ENCODE data around the gene IL2RA. TPM values are rescaled to one million over a fixed set of nuclear protein-coding genes. Genes with fewer than 3 reads are reported as not detected.

The IL2RA gene
- total and polyA plus RNA-seq, 10 of the 15 experiments (the other 5 are each of a cell fraction or from before 2014, with no cell fraction given) = 2.2 to 6.0 (median 4.9) TPM

DNA sequence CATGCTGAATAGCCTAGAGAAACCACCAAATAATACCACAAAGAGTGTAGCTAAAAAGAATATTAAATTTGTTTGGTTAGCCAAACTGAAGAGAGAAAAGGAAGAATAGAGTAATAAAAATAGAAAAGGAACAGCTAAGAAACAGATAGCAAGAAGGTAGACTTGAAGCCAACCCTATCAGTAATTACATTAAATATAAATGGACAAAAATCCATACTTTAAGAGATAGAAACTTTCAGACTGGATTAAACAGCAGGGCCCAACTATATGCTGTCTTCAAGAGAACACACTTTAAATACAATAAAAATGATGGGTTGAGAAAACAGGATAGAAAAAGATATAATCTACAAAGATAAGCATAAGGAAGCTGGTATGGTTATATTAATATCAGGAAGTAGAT is 31.2 kb downstream of the IL2RA start:
- no peaks in the 10 kb centered on the region; the same call in 2 of the 3 replicates for H3K9me3 ChIP-seq (replicated peaks; ENCODE audit: control insufficient read depth, insufficient read depth, low read length)
- H3K36me3 ChIP-seq (ENCODE audit: control insufficient read depth in 2 of 2, insufficient read depth in 2 of 2, low read length in 1 of 2) = no peaks in the 10 kb centered on the region
- ATAC-seq (no peak), DNase-seq (ENCODE audit: low read depth, low spot score) (no peak), FAIRE-seq (no peak)
- no peaks in the 10 kb centered on the region for H3K27me3 ChIP-seq (replicated peaks in 1 of 2; ENCODE audit: control insufficient read depth in 2 of 2, insufficient read depth in 2 of 2, low read length in 1 of 2)
- no peak overlapping the region for H2AFZ ChIP-seq (ENCODE audit: control insufficient read depth, low read depth, low read length)
- in situ Hi-C loops (cut with MboI) (no loop called here), intact Hi-C loops (cut with micrococcal nuclease; ENCODE audit: unreplicated experiment) (no loop called here)
- no peak overlapping the region for H3K27ac ChIP-seq (ENCODE audit: control insufficient read depth, insufficient read depth)
- H3K4me1 ChIP-seq (ENCODE audit: control insufficient read depth, insufficient read depth, low read length) = no peaks in the 10 kb centered on the region
- ChIA-PET CTCF (interaction anchor here (0.9 to 2.2 kb wide), 4 partner anchors 17 to 59 kb away, joined by 4 to 10 read pairs (median 6); no protein-coding TSS in a partner anchor), POLR2A (interaction anchor here (0.7 kb wide), 1 partner anchor 1274 kb away, joined by 3 read pairs; no protein-coding TSS in a partner anchor), RAD21 (ENCODE audit: unreplicated experiment) (no interaction called here), SMC1A (ENCODE audit: uncharacterized antibody, unreplicated experiment) (interaction anchor here (1.0 to 1.5 kb wide), 4 partner anchors 13 to 289 kb away, joined by 4 read pairs; no protein-coding TSS in a partner anchor)
- H3K79me2 ChIP-seq (ENCODE audit: control insufficient read depth, insufficient read depth, low read length) = no peaks in the 10 kb centered on the region
- no peak overlapping the region for H3K4me3 ChIP-seq
- no peak overlapping the region for H3K9ac ChIP-seq (ENCODE audit: control insufficient read depth, insufficient read depth, low read length)
- TF ChIP-seq RBBP5 (conservative IDR thresholded peaks at IDR 0.05) (no peak), LARP7 (IDR thresholded peaks at IDR 0.05) (no peak), CHD2 (IDR thresholded peaks at IDR 0.05; ENCODE audit: borderline replicate concordance, low read depth, low read length) (no peak), NBN (IDR thresholded peaks at IDR 0.05) (no peak), RAD51 (IDR thresholded peaks at IDR 0.05) (no peak), BACH1 (IDR thresholded peaks at IDR 0.05; ENCODE audit: borderline replicate concordance) (no peak), POLR2AphosphoS2 (IDR thresholded peaks at IDR 0.05; ENCODE audit: low read depth, low read length) (no peak)
- BruUV-seq (replicated peaks) = no TSS peak
- H3K4me2 ChIP-seq (ENCODE audit: control insufficient read depth, insufficient read depth) = no peak overlapping the region
- no peaks in the 10 kb centered on the region for H4K20me1 ChIP-seq (ENCODE audit: control insufficient read depth, insufficient read depth)

- Histone ChIP-seq H3K36me3 (ENCODE audit: control insufficient read depth in 2 of 2, insufficient read depth in 2 of 2, low read length in 1 of 2) (no peaks in the 10 kb centered on the region), H3K9ac (ENCODE audit: control insufficient read depth, insufficient read depth, low read length) (no peak overlapping the region), H3K79me2 (ENCODE audit: control insufficient read depth, insufficient read depth, low read length) (no peaks in the 10 kb centered on the region), H3K9me3 (replicated peaks; ENCODE audit: control insufficient read depth, insufficient read depth, low read length) (no peaks in the 10 kb centered on the region; the same call in 2 of the 3 replicates), H3K4me2 (ENCODE audit: control insufficient read depth, insufficient read depth) (no peak overlapping the region), H4K20me1 (ENCODE audit: control insufficient read depth, insufficient read depth) (no peaks in the 10 kb centered on the region), H3K27ac (ENCODE audit: control insufficient read depth, insufficient read depth) (no peak overlapping the region), H3K27me3 (replicated peaks in 1 of 2; ENCODE audit: control insufficient read depth in 2 of 2, insufficient read depth in 2 of 2, low read length in 1 of 2) (no peaks in the 10 kb centered on the region), H3K4me1 (ENCODE audit: control insufficient read depth, insufficient read depth, low read length) (no peaks in the 10 kb centered on the region), H3K4me3 (no peak overlapping the region), H2AFZ (ENCODE audit: control insufficient read depth, low read depth, low read length) (no peak overlapping the region)
- TF ChIP-seq ZNF207 (IDR thresholded peaks at IDR 0.05; ENCODE audit: borderline replicate concordance) (no peak), ZBTB33 (IDR thresholded peaks at IDR 0.05) (peak; percentile 70; the same call in 1 of the 2 replicates)
- intact Hi-C loops (cut with micrococcal nuclease; ENCODE audit: unreplicated experiment) (no loop called here), in situ Hi-C loops (cut with MboI) (no loop called here)
- no TSS peak for BruUV-seq (replicated peaks)
- ChIA-PET SMC1A (ENCODE audit: uncharacterized antibody, unreplicated experiment) (interaction anchor here (1.0 to 1.5 kb wide), 5 partner anchors 13 to 288 kb away, joined by 3 to 4 read pairs (median 4); no protein-coding TSS in a partner anchor), CTCF (interaction anchor here (1.3 to 2.2 kb wide), 3 partner anchors 16 to 60 kb away, joined by 5 to 10 read pairs (median 7); no protein-coding TSS in a partner anchor), POLR2A (interaction anchor here (0.6 kb wide), 1 partner anchor 225 kb away, joined by 4 read pairs; no protein-coding TSS in a partner anchor), RAD21 (ENCODE audit: unreplicated experiment) (no interaction called here)
- no peak for DNase-seq (ENCODE audit: low read depth, low spot score)
- ATAC-seq = no peak
- WGBS (ENCODE audit: insufficient coverage, insufficient replicate concordance, low lambda C conversion rate, missing lambda C conversion rate) = 80% methylated on average over 7 of the region's 7 CpGs
- FAIRE-seq = no peak
Measured at GRCh38 chr10:6030217-6030616, 31.9 kb downstream of the IL2RA start.
